Nephron progenitor cell (in vitro differentiated cells): Measurements from ENCODE around the gene SLC35G3.
"Not testable (repeated sequence)": the region's sequence is repeated elsewhere in the genome, so short reads cannot be mapped to it uniquely, and the experiment has no call there.

ENCODE experiments used
- DNase-seq: peaks from one replicate; pipeline ENCODE4 v3.0.0; 2021
- H3K27ac Mint-ChIP-seq: 2 replicates; pipeline ENCODE4 v1.8.0; 2021; ENCODE audit warnings: mild to moderate bottlenecking, moderate library complexity, mixed read lengths
- H3K27me3 Mint-ChIP-seq: 2 replicates; pipeline ENCODE4 v1.8.0; 2021; ENCODE audit warnings: mild to moderate bottlenecking, low read depth, mixed read lengths; ENCODE audit not compliant: poor library complexity
- H3K36me3 Mint-ChIP-seq: 2 replicates; pipeline ENCODE4 v1.8.0; 2021; ENCODE audit warnings: low read depth, mixed read lengths
- H3K4me1 Mint-ChIP-seq: 2 replicates; pipeline ENCODE4 v1.8.0; 2021; ENCODE audit warnings: mixed read lengths
- H3K4me3 Mint-ChIP-seq: 2 replicates; pipeline ENCODE4 v1.8.0; 2021; ENCODE audit warnings: mild to moderate bottlenecking, moderate library complexity, mixed read lengths
- H3K9me3 Mint-ChIP-seq: 2 replicates; pipeline ENCODE4 v1.8.0; 2021; ENCODE audit warnings: mild to moderate bottlenecking, moderate library complexity, mixed read lengths
- CTCF ChIP-seq: fragments of 200-600 bp; sonication (generic); IDR thresholded peaks from 2 replicates; pipeline ENCODE4 v1.5.0; 2021; ENCODE audit warnings: antibody characterized with exemption

SLC35G3 gene

GRCh38 chr17:35214631-35215273, 20.6 kb upstream of the SLC35G3 start:
- Mint-ChIP-seq H3K27ac (no peak overlapping the region), H3K36me3 (no peaks in the 10 kb centered on the region), H3K27me3 (peaks cover 36% of the 10 kb centered on the region), H3K4me3 (no peak overlapping the region), H3K9me3 (no peaks in the 10 kb centered on the region), H3K4me1 (no peaks in the 10 kb centered on the region)
- TF ChIP-seq CTCF: no peak
- no peak for DNase-seq

- H3K27ac Mint-ChIP-seq: no peak overlapping the region
- H3K9me3 Mint-ChIP-seq: no peaks in the 10 kb centered on the region
- H3K27me3 Mint-ChIP-seq: peaks cover 40% of the 10 kb centered on the region
- DNase-seq: no peak
- TF ChIP-seq CTCF: no peak
- no peak overlapping the region for H3K4me3 Mint-ChIP-seq
- no peaks in the 10 kb centered on the region for H3K36me3 Mint-ChIP-seq
- no peaks in the 10 kb centered on the region for H3K4me1 Mint-ChIP-seq
These were observed 20.0 kb upstream of the SLC35G3 start for GRCh38 chr17:35214192-35214591.

DNA sequence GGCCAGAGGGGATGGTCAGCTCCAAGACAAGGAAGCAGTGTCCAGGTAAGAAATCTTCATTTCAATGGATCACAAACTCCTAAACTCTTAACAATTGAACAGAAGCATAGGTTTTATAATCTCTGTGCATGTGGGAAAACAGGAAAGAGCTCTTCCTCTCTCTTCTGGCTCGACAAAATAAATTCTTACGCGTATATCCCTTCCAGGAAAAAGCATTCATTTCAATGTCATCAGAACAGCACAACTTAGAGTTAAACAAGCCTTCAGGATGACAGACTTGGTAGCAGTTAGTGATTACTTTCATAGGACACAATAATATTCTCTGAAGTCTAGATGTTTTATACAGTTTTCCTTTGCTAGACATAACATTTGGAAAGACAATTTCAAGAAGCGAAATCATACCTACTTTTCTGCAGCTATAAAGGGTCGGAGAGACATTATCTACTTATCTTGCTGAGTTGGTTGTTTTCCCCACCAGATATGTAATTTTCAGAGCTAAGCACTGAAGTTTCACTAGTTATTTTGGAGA, 19.3 kb upstream of the SLC35G3 start:
- H3K4me3 Mint-ChIP-seq: no peak overlapping the region
- H3K27ac Mint-ChIP-seq: no peak overlapping the region
- H3K4me1 Mint-ChIP-seq: no peaks in the 10 kb centered on the region
- no peak for DNase-seq
- peaks cover 47% of the 10 kb centered on the region for H3K27me3 Mint-ChIP-seq
- no peaks in the 10 kb centered on the region for H3K36me3 Mint-ChIP-seq
- no peaks in the 10 kb centered on the region for H3K9me3 Mint-ChIP-seq
- no peak for TF ChIP-seq CTCF

DNA sequence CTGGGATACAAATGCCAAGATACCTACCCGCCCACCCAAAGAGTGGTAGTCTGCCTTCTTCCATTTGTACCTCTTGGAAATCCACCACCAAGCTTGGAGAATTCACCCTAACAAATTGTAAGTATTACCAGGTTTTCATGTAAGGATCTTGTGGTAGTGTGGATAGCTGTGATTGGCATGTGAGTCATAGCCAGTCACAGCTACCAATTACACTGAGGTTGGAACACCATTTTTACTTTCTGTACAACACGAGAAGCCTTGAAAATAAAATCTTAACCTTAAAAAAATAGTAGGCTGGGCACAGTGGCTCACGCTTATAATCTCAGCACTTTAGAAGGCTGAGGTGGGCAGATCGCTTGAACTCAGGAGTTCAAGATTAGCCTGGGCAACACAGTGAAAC, 18.5 kb upstream of the SLC35G3 start:
- no peak overlapping the region for H3K27ac Mint-ChIP-seq
- DNase-seq: no peak
- H3K9me3 Mint-ChIP-seq: no peaks in the 10 kb centered on the region
- TF ChIP-seq CTCF: no peak
- H3K36me3 Mint-ChIP-seq: no peaks in the 10 kb centered on the region
- no peaks in the 10 kb centered on the region for H3K4me1 Mint-ChIP-seq
- no peak overlapping the region for H3K4me3 Mint-ChIP-seq
- peaks cover 54% of the 10 kb centered on the region for H3K27me3 Mint-ChIP-seq

DNA sequence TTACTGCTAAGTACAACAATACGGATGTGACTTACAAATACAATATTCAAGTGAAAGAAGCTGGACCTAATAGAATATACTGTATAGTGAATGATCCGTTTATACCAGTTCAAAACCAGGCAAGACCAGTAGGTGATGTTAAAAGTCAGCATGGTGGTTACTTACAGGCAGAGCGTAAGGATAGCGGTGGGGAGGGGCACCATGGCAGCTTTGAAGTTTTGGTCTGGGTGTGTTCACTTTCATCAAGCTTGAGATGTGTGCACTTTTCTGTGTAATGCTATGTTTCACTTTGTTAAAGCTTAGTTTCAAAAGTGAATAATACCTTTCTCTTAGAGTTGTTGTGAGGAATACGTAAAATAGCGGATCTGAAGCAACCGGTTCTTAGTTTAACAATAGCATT, 16.5 kb upstream of the SLC35G3 start:
- no peak for DNase-seq
- Mint-ChIP-seq H3K27me3 (peaks cover 54% of the 10 kb centered on the region), H3K4me3 (no peak overlapping the region), H3K36me3 (no peaks in the 10 kb centered on the region), H3K27ac (no peak overlapping the region), H3K9me3 (no peaks in the 10 kb centered on the region), H3K4me1 (no peaks in the 10 kb centered on the region)
- TF ChIP-seq CTCF: no peak

GRCh38 chr17:35202582-35202981, 8.4 kb upstream of the SLC35G3 start:
- not testable (repeated sequence) for H3K27ac Mint-ChIP-seq, H3K4me1 Mint-ChIP-seq, DNase-seq, H3K4me3 Mint-ChIP-seq, H3K36me3 Mint-ChIP-seq
- H3K27me3 Mint-ChIP-seq: peaks cover 29% of the 10 kb centered on the region
- H3K9me3 Mint-ChIP-seq: peaks cover 48% of the 10 kb centered on the region

- not testable (repeated sequence) for H3K36me3 Mint-ChIP-seq, H3K4me1 Mint-ChIP-seq, H3K27me3 Mint-ChIP-seq, H3K4me3 Mint-ChIP-seq, DNase-seq, H3K27ac Mint-ChIP-seq
- peaks cover 49% of the 10 kb centered on the region for H3K9me3 Mint-ChIP-seq
These were observed 869 bp upstream of the SLC35G3 start for GRCh38 chr17:35195062-35195461.
